ENCODE data around the gene MAS1. TPM values are rescaled to one million over a fixed set of nuclear protein-coding genes. Genes with fewer than 3 reads are reported as not detected.

MAS1 gene
- total and polyA plus RNA-seq, 9 of the 15 experiments (the other 6 are each of a cell fraction or from before 2014, with no cell fraction given), result not detected

GRCh38 chr6:159899994-159900745 is 9.4 kb downstream of the MAS1 start:
- DNase-seq (ENCODE audit: extremely low read depth in 1 of 4, low spot score in 3 of 4) (no peak), ATAC-seq (no peak; the same call in 2 of the 3 replicates), FAIRE-seq (no peak)
- TF ChIP-seq IRF2 (CRISPR knock-in tag; IDR thresholded peaks at IDR 0.05), result no peak
- no peak for TF ChIP-seq C11orf30 (IDR thresholded peaks at IDR 0.05; ENCODE audit: low read depth)
- peak; percentile 29 for TF ChIP-seq CBX8 (IDR thresholded peaks at IDR 0.05; ENCODE audit: borderline replicate concordance, extremely low read depth, low read depth, low read length, poor library complexity, severe bottlenecking)
- no peak for TF ChIP-seq SMARCA5 (IDR thresholded peaks at IDR 0.05)
- no peak for TF ChIP-seq NR4A1 (CRISPR knock-in tag; IDR thresholded peaks at IDR 0.05)
- TF ChIP-seq NR4A1 (tag; IDR thresholded peaks at IDR 0.05), result no peak
- Histone ChIP-seq H3K9me1 (ENCODE audit: control insufficient read depth, insufficient read depth, low read length) (no peaks in the 10 kb centered on the region), H4K20me1 (replicated peaks; ENCODE audit: control insufficient read depth, insufficient read depth, low read length) (no peaks in the 10 kb centered on the region), H3K4me2 (ENCODE audit: insufficient read depth, low read length) (no peak overlapping the region), H3K4me3 (no peak overlapping the region), H3K4me1 (replicated peaks in 1 of 2; ENCODE audit: control insufficient read depth in 2 of 2, insufficient read depth in 2 of 2, low read length in 2 of 2) (no peaks in the 10 kb centered on the region), H2AFZ (ENCODE audit: low read depth, low read length) (no peak overlapping the region), H3K27ac (ENCODE audit: extremely low read depth, low read depth, low read length) (no peak overlapping the region), H3K27me3 (ENCODE audit: control insufficient read depth in 2 of 2, insufficient read depth in 2 of 2, low read length in 2 of 2) (peaks cover 57 to 59% of the 10 kb centered on the region in 2 experiments), H3K9ac (ENCODE audit: insufficient read depth in 1 of 2, low read depth in 2 of 2, low read length in 2 of 2) (no peak overlapping the region), H3K36me3 (ENCODE audit: control insufficient read depth, insufficient read depth, low read length) (no peaks in the 10 kb centered on the region), H3K9me3 (replicated peaks; ENCODE audit: control insufficient read depth, insufficient read depth, low read depth, low read length) (no peaks in the 10 kb centered on the region), H3K79me2 (ENCODE audit: control insufficient read depth, insufficient read depth, low read length) (no peaks in the 10 kb centered on the region)
- in situ Hi-C loops (cut with MboI), result no loop called here
- intact Hi-C loops (cut with micrococcal nuclease), result no loop called here
- ChIA-PET CTCF (ENCODE audit: low intra/inter-chr PET ratio) (interaction anchor here (0.6 kb wide), 1 partner anchor 9 kb away, joined by 3 read pairs; no protein-coding TSS in a partner anchor), POLR2A (interaction anchor here (1.2 kb wide), 1 partner anchor 12 kb away, joined by 4 read pairs; no protein-coding TSS in a partner anchor)
- WGBS (ENCODE audit: insufficient coverage, low coverage, missing lambda C conversion rate), result under 1% methylated on average over 15 of the region's 15 CpGs
- no TSS peak for BruUV-seq (replicated peaks)

Data from K562 (cell line).